A549 (cell line): Measurements from ENCODE around the gene TBL1X. TPM values are rescaled to one million over a fixed set of nuclear protein-coding genes. Genes with fewer than 3 reads are reported as not detected.

Source experiments
- ATAC-seq, 2 experiments: fragments of 200-7000 bp in 1 of 2; fragments of >200 bp in 1 of 2; cut with Nextera tagmentation in 1 of 2; cut with Tn5 transposase in 1 of 2; 3 replicates each; pipeline versions ENCODE4 v1.8.0 to v1.9.1; 2018 to 2020; ENCODE audit warnings: mild to moderate bottlenecking in 1 of 2, moderate library complexity in 1 of 2
- CTCF ChIA-PET: fragments of 300-600 bp; sonication (Branson Sonifier 250); formaldehyde crosslinking; extraction: SDS; loops from one replicate; lab custom pipeline; 2021; ENCODE audit warnings: antibody characterized with exemption, inconsistent platforms; lab: Yijun Ruan, JAX
- POLR2A ChIA-PET: fragments of 350-600 bp; formaldehyde crosslinking; extraction: SDS; loops from one replicate; lab custom pipeline; 2021; ENCODE audit warnings: antibody characterized with exemption, inconsistent platforms; lab: Yijun Ruan, JAX
- DNase-seq, 2 experiments: peaks; one replicate each; pipeline versions ENCODE4 v3.0.0 to v3.0.0-alpha.2; 2011 to 2016; ENCODE audit warnings: low read depth in 1 of 2, low spot score in 1 of 2
- FAIRE-seq: peaks from 2 replicates; lab custom pipeline; 2011; peaks lifted over from hg19 to GRCh38; lab: Jason Lieb, UNC
- H3K27ac ChIP-seq, 2 experiments: fragments of >200 bp; sonication (Bioruptor Twin); formaldehyde crosslinking; 3 replicates each; pipeline ENCODE4 v1.5.1; 2016 to 2017
- H3K4me1 ChIP-seq: fragments of >200 bp; sonication (Bioruptor Twin); formaldehyde crosslinking; 3 replicates; pipeline ENCODE4 v1.6.1; 2016
- H3K4me2 ChIP-seq: fragments of >200 bp; sonication (Bioruptor Twin); formaldehyde crosslinking; 3 replicates; pipeline ENCODE4 v1.6.1; 2016
- H3K4me3 ChIP-seq: fragments of >200 bp; sonication (Bioruptor Twin); formaldehyde crosslinking; 3 replicates; pipeline ENCODE4 v1.5.1; 2016
- H3K9me3 ChIP-seq: fragments of >200 bp; sonication (Bioruptor Twin); formaldehyde crosslinking; 3 replicates; pipeline ENCODE4 v1.6.1; 2016
- HOXB13 ChIP-seq: fragments of 250-450 bp; sonication (Bioruptor Pico); IDR thresholded peaks from 2 replicates; pipeline ENCODE4 v1.5.0; 2020; ENCODE audit warnings: low read depth, mild to moderate bottlenecking, moderate library complexity
- HOXB5 ChIP-seq: fragments of 250-450 bp; sonication (Bioruptor Pico); IDR thresholded peaks from 2 replicates; pipeline ENCODE4 v1.5.0; 2020; ENCODE audit warnings: mild to moderate bottlenecking, moderate library complexity
- PBX3 ChIP-seq: IDR thresholded peaks from 2 replicates; pipeline ENCODE4 v1.6.1; 2012
- WGBS: methylation state at CpG from one replicate; pipeline ENCODE4 v1.1.6; 2017; ENCODE audit errors: missing lambda C conversion rate; 5-methylcytosine and 5-hydroxymethylcytosine counted together
- polyA plus RNA-seq, 4 experiments: library from polyadenylated mRNA; depleted of rRNA in 3 of 4; stranded (reverse); fragments of >200 nt; fragmentation: RNase III in 1 of 4; extraction: RNeasy Plus Mini Kit Qiagen cat#74134 plus additional on column Dnase treatment in 1 of 4; gene quantifications; 2 replicates in 3 of 4; 3 replicates in 1 of 4; pipeline ENCODE4 v1.2.3, GENCODE V29; 2011 to 2017

Gene TBL1X
- polyA plus RNA-seq, 2 of the 4 experiments (the other 2 are of a cell fraction), result 14.6 to 18.0 TPM

- no peak for FAIRE-seq
- CTCF ChIA-PET, result interaction anchor here (1.6 to 1.7 kb wide), 2 partner anchors 14 to 36 kb away, joined by 4 to 5 read pairs; no protein-coding TSS in a partner anchor
- H3K4me3 ChIP-seq, result no peak overlapping the region
- peaks cover 3% of the 10 kb centered on the region; the same call in 1 of the 3 replicates for H3K9me3 ChIP-seq
- WGBS, result 55% methylated on average over 4 of the region's 5 CpGs
- no peak overlapping the region; the same call in 2 of the 3 replicates for H3K4me2 ChIP-seq
- no peak for ATAC-seq
- TF ChIP-seq HOXB13 (CRISPR knock-in tag) (no peak), HOXB5 (CRISPR knock-in tag) (no peak), PBX3 (no peak)
- DNase-seq, result no peak
- POLR2A ChIA-PET, result no interaction called here
- peaks cover 9% of the 10 kb centered on the region for H3K4me1 ChIP-seq
- H3K27ac ChIP-seq, result no peak overlapping the region
These were observed 324.7 kb downstream of the TBL1X start for GRCh38 chrX:9789555-9789954.
